Skeletal muscle satellite cell (primary cell): Measurements from ENCODE around the gene POU3F3.

Experiments used
- H3K27me3 ChIP-seq: 2 replicates; pipeline ENCODE4 v1.7.0; 2013; ENCODE audit warnings: low read length; ENCODE audit not compliant: control insufficient read depth, insufficient read depth
- H3K36me3 ChIP-seq: 2 replicates; pipeline ENCODE4 v1.7.0; 2013; ENCODE audit warnings: mild to moderate bottlenecking, control low read depth, low read length; ENCODE audit not compliant: insufficient read depth
- H3K4me1 ChIP-seq: 2 replicates; pipeline ENCODE4 v1.7.0; 2013; ENCODE audit warnings: low read length; ENCODE audit not compliant: control insufficient read depth, insufficient read depth
- H3K4me2 ChIP-seq: 2 replicates; pipeline ENCODE4 v1.7.0; 2013; ENCODE audit warnings: mild to moderate bottlenecking, low read length
- H3K4me3 ChIP-seq: 2 replicates; pipeline ENCODE4 v1.7.0; 2013; ENCODE audit warnings: low read length
- H3K9ac ChIP-seq: 2 replicates; pipeline ENCODE4 v1.7.0; 2013; ENCODE audit warnings: mild to moderate bottlenecking, low read depth, low read length, moderate library complexity
- H3K9me3 ChIP-seq: replicated peaks from 2 replicates; pipeline ENCODE4 v1.7.0; 2013; ENCODE audit warnings: mild to moderate bottlenecking, control low read depth, low read length

POU3F3 gene

GRCh38 chr2:104888489-104889258, 34.8 kb downstream of the POU3F3 start:
- Histone ChIP-seq H3K9me3 (no peaks in the 10 kb centered on the region), H3K9ac (no peak overlapping the region), H3K36me3 (no peaks in the 10 kb centered on the region), H3K27me3 (peaks cover 7% of the 10 kb centered on the region), H3K4me2 (no peak overlapping the region), H3K4me1 (no peaks in the 10 kb centered on the region), H3K4me3 (no peak overlapping the region)

DNA sequence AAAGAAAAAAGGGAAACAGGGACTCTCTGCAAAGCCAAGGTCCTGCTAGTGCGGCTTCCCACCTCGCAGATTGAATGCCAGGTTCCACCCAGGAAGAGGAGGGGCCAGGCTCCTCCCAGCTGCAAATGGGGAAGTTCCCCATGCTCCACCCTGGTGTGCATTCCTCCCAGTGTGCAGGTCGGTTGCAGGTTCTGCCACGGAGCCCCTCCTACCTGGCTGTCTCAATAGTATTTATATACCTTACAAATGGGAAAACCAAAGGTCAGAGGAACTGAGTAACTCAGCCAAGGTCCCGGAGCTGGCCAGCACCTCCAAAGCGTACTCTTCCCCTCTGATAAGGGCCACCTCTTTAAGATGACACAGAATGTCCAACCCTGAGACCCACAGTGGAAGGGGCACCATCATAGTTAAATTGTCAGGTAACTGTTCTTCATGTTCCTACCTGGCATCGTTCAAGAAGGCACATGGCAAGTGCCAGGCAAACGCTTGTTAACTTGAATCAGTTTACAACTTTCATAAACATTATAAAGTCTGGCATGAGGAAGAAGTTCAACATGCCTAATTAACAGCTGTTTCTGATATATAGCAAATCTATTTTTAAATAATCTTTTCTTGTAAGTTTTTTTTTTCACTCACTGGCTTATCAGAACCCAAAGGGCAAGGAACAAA, 35.5 kb downstream of the POU3F3 start:
- Histone ChIP-seq H3K4me2 (no peak overlapping the region), H3K9ac (no peak overlapping the region), H3K4me1 (no peaks in the 10 kb centered on the region), H3K36me3 (no peaks in the 10 kb centered on the region), H3K4me3 (no peak overlapping the region), H3K9me3 (no peaks in the 10 kb centered on the region), H3K27me3 (peaks cover 4% of the 10 kb centered on the region)

GRCh38 chr2:104889960-104890684, 36.2 kb downstream of the POU3F3 start:
- H3K4me2 ChIP-seq, result no peak overlapping the region
- no peak overlapping the region for H3K9ac ChIP-seq
- H3K4me1 ChIP-seq, result no peaks in the 10 kb centered on the region
- no peaks in the 10 kb centered on the region for H3K36me3 ChIP-seq
- no peaks in the 10 kb centered on the region for H3K27me3 ChIP-seq
- peaks cover 3% of the 10 kb centered on the region for H3K9me3 ChIP-seq
- H3K4me3 ChIP-seq, result no peak overlapping the region

DNA sequence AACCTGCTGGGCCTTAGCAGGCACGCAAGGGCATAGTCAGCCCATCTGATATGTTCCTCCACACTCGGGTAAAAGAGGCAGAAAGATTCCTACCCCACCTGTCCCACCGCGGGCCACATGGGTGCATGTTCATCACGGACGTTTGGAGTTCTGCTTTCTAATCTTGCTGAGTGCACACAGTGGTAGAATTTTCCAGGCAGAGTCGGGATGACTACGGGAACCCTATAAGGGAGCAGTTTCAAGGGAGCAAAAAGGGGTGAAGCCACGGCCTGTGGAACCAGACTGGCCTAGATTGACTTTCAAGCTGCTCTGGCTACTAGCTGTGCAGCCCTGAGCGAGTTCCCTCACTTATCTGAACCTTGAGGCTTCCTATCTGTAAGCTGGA, 36.8 kb downstream of the POU3F3 start:
- Histone ChIP-seq H3K4me2 (no peak overlapping the region), H3K4me1 (no peaks in the 10 kb centered on the region), H3K9me3 (peaks cover 3% of the 10 kb centered on the region), H3K9ac (no peak overlapping the region), H3K27me3 (no peaks in the 10 kb centered on the region), H3K36me3 (no peaks in the 10 kb centered on the region), H3K4me3 (no peak overlapping the region)

DNA sequence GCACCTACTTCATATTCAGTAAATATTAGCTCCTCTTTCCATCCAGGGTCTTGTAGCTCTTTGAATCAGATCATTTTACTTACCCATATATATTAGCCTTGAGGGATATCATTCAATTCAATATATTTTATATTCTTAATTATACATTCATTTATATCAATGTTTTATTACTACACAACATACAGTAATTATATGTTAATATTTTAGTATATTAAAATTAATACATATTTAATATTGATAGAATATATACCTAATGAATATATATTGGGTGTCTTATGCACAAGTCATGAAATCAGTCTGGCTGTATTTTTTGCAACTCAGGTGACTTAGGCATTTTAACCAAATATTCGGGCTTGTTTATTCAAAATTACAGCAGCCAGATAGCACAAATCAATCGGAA, 37.2 kb downstream of the POU3F3 start:
- Histone ChIP-seq H3K4me2 (no peak overlapping the region), H3K4me3 (no peak overlapping the region), H3K36me3 (no peaks in the 10 kb centered on the region), H3K27me3 (no peaks in the 10 kb centered on the region), H3K9ac (no peak overlapping the region), H3K4me1 (no peaks in the 10 kb centered on the region), H3K9me3 (peaks cover 4% of the 10 kb centered on the region)

- Histone ChIP-seq H3K27me3 (no peaks in the 10 kb centered on the region), H3K36me3 (no peaks in the 10 kb centered on the region), H3K9me3 (peaks cover 6% of the 10 kb centered on the region), H3K4me3 (no peak overlapping the region), H3K4me2 (no peak overlapping the region), H3K9ac (no peak overlapping the region), H3K4me1 (peaks cover 19% of the 10 kb centered on the region)
These were observed 42.5 kb downstream of the POU3F3 start for GRCh38 chr2:104896446-104896845.

DNA sequence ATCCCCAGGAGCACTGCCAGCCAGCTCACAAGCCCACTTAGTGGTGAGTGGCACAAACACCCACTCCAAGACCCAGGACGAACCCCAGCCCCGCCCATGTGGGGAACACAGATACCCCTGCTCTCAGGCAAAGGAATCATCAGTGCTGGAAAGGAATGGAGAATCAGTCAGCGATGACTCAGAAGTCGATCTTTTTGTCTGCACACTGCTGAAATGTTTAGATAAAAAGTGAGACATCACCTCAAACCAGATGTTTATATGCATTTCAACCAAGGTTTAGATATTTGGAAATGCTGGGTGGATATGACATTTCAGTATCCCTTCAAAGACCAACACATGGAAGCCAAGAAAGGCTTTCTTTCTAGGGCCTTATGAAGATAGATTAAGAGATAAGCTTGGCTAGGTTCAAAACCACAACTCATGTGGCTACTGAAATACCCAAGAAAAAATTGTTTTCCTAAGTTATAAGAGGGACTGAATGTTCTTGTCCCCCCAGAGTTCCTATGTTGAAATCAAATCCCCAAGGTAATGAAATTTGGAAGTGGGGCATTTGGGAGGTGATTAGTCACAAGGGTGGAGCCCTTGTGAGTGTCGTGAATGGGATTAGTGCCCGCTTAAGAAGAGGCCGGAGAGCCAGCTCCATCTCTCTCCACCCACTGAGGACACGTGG, 43.7 kb downstream of the POU3F3 start:
- Histone ChIP-seq H3K36me3 (no peaks in the 10 kb centered on the region), H3K4me2 (peak overlapping the region; percentile 60), H3K4me3 (no peak overlapping the region), H3K4me1 (peaks cover 19% of the 10 kb centered on the region), H3K27me3 (no peaks in the 10 kb centered on the region), H3K9me3 (peaks cover 6% of the 10 kb centered on the region), H3K9ac (no peak overlapping the region)

- Histone ChIP-seq H3K27me3 (no peaks in the 10 kb centered on the region), H3K36me3 (no peaks in the 10 kb centered on the region), H3K4me2 (no peak overlapping the region), H3K4me3 (no peak overlapping the region), H3K4me1 (peaks cover 19% of the 10 kb centered on the region), H3K9ac (no peak overlapping the region), H3K9me3 (peaks cover 3% of the 10 kb centered on the region)
These were observed 46.7 kb downstream of the POU3F3 start for GRCh38 chr2:104900608-104901007.

DNA sequence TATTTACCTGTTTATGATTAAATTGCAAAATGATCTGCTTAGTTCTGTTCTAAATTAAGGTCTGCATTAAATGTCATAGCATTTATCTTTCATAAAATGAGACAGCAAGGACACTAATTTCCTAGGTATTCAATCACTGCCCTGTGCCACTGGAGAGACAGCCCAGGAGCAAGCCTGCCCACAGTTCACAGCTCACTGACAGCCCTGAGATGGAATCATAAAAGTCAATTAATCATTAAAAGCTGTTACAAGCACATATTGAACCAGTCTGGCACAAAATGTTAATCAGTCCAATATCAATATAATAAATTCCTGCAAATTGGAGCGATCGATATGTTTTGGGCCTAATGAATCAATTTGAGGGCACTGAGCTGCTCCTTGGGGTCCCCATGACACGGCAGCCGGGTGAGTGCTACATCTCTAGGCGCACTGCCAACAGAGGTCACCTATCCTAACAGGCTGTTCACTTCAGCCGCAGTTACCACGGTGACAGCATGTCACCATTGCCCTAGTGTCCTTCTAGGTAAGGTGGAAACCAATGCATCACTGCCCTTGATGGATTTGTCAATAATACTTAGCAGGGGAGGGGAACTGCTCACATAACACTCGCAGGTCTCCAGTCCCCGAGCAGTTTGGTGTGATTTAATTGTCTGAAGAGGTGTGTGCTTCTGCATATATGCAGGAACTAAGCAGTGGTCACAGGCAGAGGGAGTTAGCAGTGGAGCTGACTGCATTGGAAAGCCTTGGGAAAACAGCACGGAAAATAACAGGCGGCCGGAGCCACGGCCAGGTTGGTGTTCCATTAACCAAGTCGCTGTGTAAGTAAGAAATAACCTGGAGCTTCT, 47.3 kb downstream of the POU3F3 start:
- Histone ChIP-seq H3K9me3 (peaks cover under 1% of the 10 kb centered on the region), H3K4me3 (no peak overlapping the region), H3K36me3 (no peaks in the 10 kb centered on the region), H3K27me3 (no peaks in the 10 kb centered on the region), H3K9ac (no peak overlapping the region), H3K4me1 (peaks cover 19% of the 10 kb centered on the region), H3K4me2 (no peak overlapping the region)

DNA sequence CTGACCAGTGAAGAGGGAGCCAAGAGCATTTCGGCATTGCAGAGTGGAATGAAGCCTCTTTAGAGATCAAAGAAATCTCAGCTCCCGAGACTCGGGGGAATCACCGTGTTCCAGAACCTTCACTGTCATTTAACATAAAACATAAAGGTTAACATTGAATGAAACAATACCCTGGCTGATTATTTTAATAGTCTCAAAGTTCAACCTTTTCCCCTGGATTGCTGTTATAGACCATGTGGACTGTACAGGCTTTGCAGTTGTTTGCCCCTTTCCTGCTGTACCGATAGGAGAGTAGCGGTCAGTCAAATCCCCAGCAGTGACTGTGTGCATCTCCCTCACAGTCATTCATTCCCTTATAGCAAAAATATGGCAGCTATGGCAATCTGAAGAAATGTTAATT, 48.4 kb downstream of the POU3F3 start:
- Histone ChIP-seq H3K9ac (no peak overlapping the region), H3K36me3 (no peaks in the 10 kb centered on the region), H3K4me3 (no peak overlapping the region), H3K27me3 (no peaks in the 10 kb centered on the region), H3K9me3 (no peaks in the 10 kb centered on the region), H3K4me2 (no peak overlapping the region), H3K4me1 (peaks cover 11% of the 10 kb centered on the region)
